Caco-2 (cell line): ENCODE measurements around the gene TWIST2. TPM values are rescaled to one million over a fixed set of nuclear protein-coding genes. Genes with fewer than 3 reads are reported as not detected.

Experiments
- BruUV-seq: library from RNA; stranded (reverse); fragments of 400-500 nt; replicated peaks from 2 replicates; lab custom pipeline; 2021; lab: Mats Ljungman, UMichigan
- CTCF ChIA-PET: fragments of 300-600 bp; sonication (Branson Sonifier 250); formaldehyde crosslinking; loops from one replicate; lab custom pipeline; 2022; ENCODE audit warnings: antibody characterized with exemption; lab: Charles Lee
- POLR2A ChIA-PET: fragments of 300-600 bp; sonication (Branson Sonifier 250); formaldehyde crosslinking; loops from one replicate; lab custom pipeline; 2022; ENCODE audit warnings: antibody characterized with exemption; lab: Charles Lee
- DNase-seq, 2 experiments: peaks; one replicate each; pipeline versions ENCODE4 v3.0.0 to v3.0.0-alpha.2; 2020 to 2022
- H3K27me3 ChIP-seq: replicated peaks from 2 replicates; pipeline ENCODE4 v1.6.0; 2011; ENCODE audit warnings: low read length; ENCODE audit not compliant: control insufficient read depth, insufficient read depth
- H3K36me3 ChIP-seq: 2 replicates; pipeline ENCODE4 v1.5.1; 2011; ENCODE audit warnings: low read length; ENCODE audit not compliant: control insufficient read depth, insufficient read depth
- H3K4me1 ChIP-seq: fragments of 250-450 bp; sonication (Bioruptor Pico); 2 replicates; pipeline ENCODE4 v1.5.1; 2020; ENCODE audit warnings: mild to moderate bottlenecking
- H3K4me3 ChIP-seq: 2 replicates; pipeline ENCODE4 v1.5.1; 2011; ENCODE audit warnings: low read depth, mild to moderate bottlenecking, control low read depth, low read length
- H3K9me3 ChIP-seq: fragments of 250-450 bp; sonication (Bioruptor Pico); 2 replicates; pipeline ENCODE4 v1.5.1; 2020; ENCODE audit warnings: mild to moderate bottlenecking, moderate library complexity
- H3K27ac Mint-ChIP-seq: one replicate; pipeline ENCODE4 v1.8.0; 2022; ENCODE audit warnings: mixed read lengths; ENCODE audit not compliant: unreplicated experiment
- H3K27me3 Mint-ChIP-seq: one replicate; pipeline ENCODE4 v1.8.0; 2022; ENCODE audit warnings: mixed read lengths; ENCODE audit not compliant: insufficient read depth, unreplicated experiment
- H3K36me3 Mint-ChIP-seq: one replicate; pipeline ENCODE4 v1.8.0; 2022; ENCODE audit warnings: mild to moderate bottlenecking, mixed read lengths; ENCODE audit not compliant: insufficient read depth, unreplicated experiment
- H3K4me1 Mint-ChIP-seq: one replicate; pipeline ENCODE4 v1.8.0; 2022; ENCODE audit warnings: low read depth, mixed read lengths; ENCODE audit not compliant: unreplicated experiment
- H3K4me3 Mint-ChIP-seq: one replicate; pipeline ENCODE4 v1.8.0; 2022; ENCODE audit warnings: mild to moderate bottlenecking, moderate library complexity, mixed read lengths; ENCODE audit not compliant: unreplicated experiment
- H3K9me3 Mint-ChIP-seq: one replicate; pipeline ENCODE4 v1.8.0; 2022; ENCODE audit warnings: mixed read lengths; ENCODE audit not compliant: unreplicated experiment
- intact Hi-C: fragments of 100-400 bp; cut with micrococcal nuclease; formaldehyde crosslinking; loops from one replicate; pipeline ENCODE4 v1.10.0; 2022; ENCODE audit not compliant: unreplicated experiment
- total RNA-seq: library from RNA; stranded (reverse); gene quantifications from 2 replicates; pipeline ENCODE4 v1.2.3, GENCODE V29; 2022
- TF ChIP-seq, protein P1 (sequence below), 2 experiments: fragments of 200-600 bp in 1 of 2; IDR thresholded peaks; 1 replicate in 1 of 2; 2 replicates in 1 of 2; pipeline versions ENCODE4 v1.5.1 to v1.8.0; 2011 to 2022; ENCODE audit warnings: antibody characterized with exemption in 1 of 2, control low read depth in 1 of 2, inconsistent platforms in 1 of 2, low read depth in 1 of 2, low read length in 1 of 2, mild to moderate bottlenecking in 1 of 2, moderate library complexity in 1 of 2; ENCODE audit not compliant: insufficient read depth in 1 of 2, severe bottlenecking in 1 of 2, unreplicated experiment in 1 of 2

Gene TWIST2
- total RNA-seq, 1 experiment from 2014 or later, result not detected

GRCh38 chr2:238915596-238915995 is 67.7 kb downstream of the TWIST2 start:
- ChIA-PET CTCF (no interaction called here), POLR2A (no interaction called here)
- Histone ChIP-seq H3K9me3 (no peaks in the 10 kb centered on the region), H3K36me3 (no peaks in the 10 kb centered on the region), H3K4me1 (no peaks in the 10 kb centered on the region), H3K4me3 (no peak overlapping the region), H3K27me3 (no peaks in the 10 kb centered on the region)
- TF ChIP-seq, protein P1, sequence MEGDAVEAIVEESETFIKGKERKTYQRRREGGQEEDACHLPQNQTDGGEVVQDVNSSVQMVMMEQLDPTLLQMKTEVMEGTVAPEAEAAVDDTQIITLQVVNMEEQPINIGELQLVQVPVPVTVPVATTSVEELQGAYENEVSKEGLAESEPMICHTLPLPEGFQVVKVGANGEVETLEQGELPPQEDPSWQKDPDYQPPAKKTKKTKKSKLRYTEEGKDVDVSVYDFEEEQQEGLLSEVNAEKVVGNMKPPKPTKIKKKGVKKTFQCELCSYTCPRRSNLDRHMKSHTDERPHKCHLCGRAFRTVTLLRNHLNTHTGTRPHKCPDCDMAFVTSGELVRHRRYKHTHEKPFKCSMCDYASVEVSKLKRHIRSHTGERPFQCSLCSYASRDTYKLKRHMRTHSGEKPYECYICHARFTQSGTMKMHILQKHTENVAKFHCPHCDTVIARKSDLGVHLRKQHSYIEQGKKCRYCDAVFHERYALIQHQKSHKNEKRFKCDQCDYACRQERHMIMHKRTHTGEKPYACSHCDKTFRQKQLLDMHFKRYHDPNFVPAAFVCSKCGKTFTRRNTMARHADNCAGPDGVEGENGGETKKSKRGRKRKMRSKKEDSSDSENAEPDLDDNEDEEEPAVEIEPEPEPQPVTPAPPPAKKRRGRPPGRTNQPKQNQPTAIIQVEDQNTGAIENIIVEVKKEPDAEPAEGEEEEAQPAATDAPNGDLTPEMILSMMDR (IDR thresholded peaks at IDR 0.05; ENCODE audit: insufficient read depth in 1 of 2, low read depth in 1 of 2, low read length in 1 of 2, severe bottlenecking in 1 of 2, unreplicated experiment in 1 of 2), result no peak
- H3K27me3 Mint-ChIP-seq, result no peaks in the 10 kb centered on the region
- BruUV-seq, result no TSS peak
- no peaks in the 10 kb centered on the region for H3K36me3 Mint-ChIP-seq
- H3K4me1 Mint-ChIP-seq, result no peaks in the 10 kb centered on the region
- H3K27ac Mint-ChIP-seq, result no peak overlapping the region
- intact Hi-C loops, result no loop called here
- H3K9me3 Mint-ChIP-seq, result no peaks in the 10 kb centered on the region
- H3K4me3 Mint-ChIP-seq, result no peak overlapping the region
- no peak for DNase-seq

DNA sequence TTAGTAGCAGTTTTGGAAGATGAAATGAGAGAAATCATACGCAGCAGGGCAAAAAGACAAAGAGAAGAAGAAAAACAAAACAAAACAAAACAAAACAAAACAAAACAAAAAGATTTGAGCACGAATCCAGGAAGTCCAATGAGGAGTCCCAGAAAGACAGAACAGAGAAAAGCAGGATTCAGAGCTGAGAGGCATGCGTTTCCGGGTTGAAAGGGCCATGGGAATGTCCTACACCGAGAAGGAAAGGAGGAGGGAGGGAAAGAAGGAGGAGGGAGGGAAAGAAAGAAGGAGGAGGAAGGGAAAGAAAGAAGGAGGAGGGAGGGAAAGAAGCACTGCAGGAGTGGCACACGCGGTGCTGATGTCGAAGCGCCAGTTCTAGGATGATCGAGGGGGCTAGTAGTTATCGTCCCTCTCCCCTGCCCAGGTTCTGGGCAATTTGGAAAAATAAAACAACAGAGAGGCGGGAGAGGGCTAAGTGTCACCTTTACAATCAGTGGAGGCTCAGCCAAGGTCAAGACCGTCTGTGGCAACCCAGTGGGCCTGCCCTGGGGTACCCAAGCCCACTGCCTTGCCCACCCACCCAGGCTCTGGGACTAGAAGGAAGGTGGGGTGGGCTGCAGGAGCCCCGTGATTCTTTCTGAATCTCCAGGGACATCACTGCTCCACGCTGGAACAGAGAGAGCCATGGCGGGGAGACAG is 68.4 kb downstream of the TWIST2 start:
- no TSS peak for BruUV-seq
- H3K4me1 Mint-ChIP-seq, result no peaks in the 10 kb centered on the region
- CTCF ChIA-PET, result no interaction called here
- TF ChIP-seq, protein P1 (IDR thresholded peaks at IDR 0.05; ENCODE audit: insufficient read depth in 1 of 2, low read depth in 1 of 2, low read length in 1 of 2, severe bottlenecking in 1 of 2, unreplicated experiment in 1 of 2), result no peak
- Histone ChIP-seq H3K9me3 (no peaks in the 10 kb centered on the region), H3K4me1 (no peaks in the 10 kb centered on the region), H3K36me3 (no peaks in the 10 kb centered on the region), H3K4me3 (no peak overlapping the region), H3K27me3 (no peaks in the 10 kb centered on the region)
- intact Hi-C loops, result no loop called here
- POLR2A ChIA-PET, result no interaction called here
- no peak overlapping the region for H3K4me3 Mint-ChIP-seq
- no peaks in the 10 kb centered on the region for H3K36me3 Mint-ChIP-seq
- no peaks in the 10 kb centered on the region for H3K9me3 Mint-ChIP-seq
- no peak for DNase-seq
- no peak overlapping the region for H3K27ac Mint-ChIP-seq
- H3K27me3 Mint-ChIP-seq, result no peaks in the 10 kb centered on the region

- Mint-ChIP-seq H3K36me3 (no peaks in the 10 kb centered on the region), H3K4me3 (no peak overlapping the region), H3K27ac (no peak overlapping the region), H3K27me3 (no peaks in the 10 kb centered on the region), H3K4me1 (no peaks in the 10 kb centered on the region), H3K9me3 (no peaks in the 10 kb centered on the region)
- no peaks in the 10 kb centered on the region for H3K4me1 ChIP-seq
- TF ChIP-seq, protein P1 (IDR thresholded peaks at IDR 0.05; ENCODE audit: insufficient read depth in 1 of 2, low read depth in 1 of 2, low read length in 1 of 2, severe bottlenecking in 1 of 2, unreplicated experiment in 1 of 2), result no peak
- BruUV-seq, result no TSS peak
- H3K27me3 ChIP-seq, result no peaks in the 10 kb centered on the region
- intact Hi-C loops, result no loop called here
- peak in 1 of 2 experiments; percentile 9 for DNase-seq
- H3K9me3 ChIP-seq, result no peaks in the 10 kb centered on the region
- ChIA-PET POLR2A (no interaction called here), CTCF (no interaction called here)
- H3K36me3 ChIP-seq, result no peaks in the 10 kb centered on the region
- H3K4me3 ChIP-seq, result no peak overlapping the region
These were observed 69.1 kb downstream of the TWIST2 start for GRCh38 chr2:238916875-238917590.
